Erythroblast (primary cell): Measurements from ENCODE around the gene SAFB2.

Source experiments
- GATA1 ChIP-seq: IDR thresholded peaks from 2 replicates; pipeline ENCODE4 v1.6.1; 2011; ENCODE audit warnings: low read depth, mild to moderate bottlenecking, control low read depth, low read length, moderate library complexity
- POLR2A ChIP-seq: IDR thresholded peaks from 2 replicates; pipeline ENCODE4 v1.6.1; 2011; ENCODE audit warnings: mild to moderate bottlenecking, low read length

DNA sequence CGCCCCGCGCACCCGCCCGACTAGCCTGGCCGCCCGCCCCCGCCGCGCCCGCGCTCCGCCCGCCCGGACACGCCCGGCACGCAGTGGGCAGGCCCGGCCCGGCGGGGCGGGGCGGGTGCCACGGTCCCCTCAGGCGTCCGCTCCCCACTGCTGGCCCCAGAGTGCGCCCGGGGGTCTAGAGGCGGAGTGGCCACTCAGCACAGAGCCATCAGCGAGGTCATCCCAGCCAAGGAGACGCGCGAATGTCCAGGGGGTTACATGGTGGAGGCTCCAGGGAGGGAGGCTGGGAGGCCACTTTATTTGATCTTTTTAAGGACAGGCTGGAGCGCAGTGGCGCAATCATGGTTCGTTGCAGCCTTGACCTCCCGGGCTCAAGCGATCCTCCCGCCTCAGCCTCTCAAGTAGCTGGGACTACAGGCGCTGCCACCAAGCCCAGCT is 54.6 kb downstream of the SAFB2 start:
- TF ChIP-seq POLR2A (no peak), GATA1 (no peak)
